NCI-H1092 (cell line): ENCODE results near the gene AP3S2.

ENCODE experiments used
- DNase-seq: peaks from one replicate; lab custom pipeline; 2025; lab: John Stamatoyannopoulos, UW

Gene AP3S2

DNA sequence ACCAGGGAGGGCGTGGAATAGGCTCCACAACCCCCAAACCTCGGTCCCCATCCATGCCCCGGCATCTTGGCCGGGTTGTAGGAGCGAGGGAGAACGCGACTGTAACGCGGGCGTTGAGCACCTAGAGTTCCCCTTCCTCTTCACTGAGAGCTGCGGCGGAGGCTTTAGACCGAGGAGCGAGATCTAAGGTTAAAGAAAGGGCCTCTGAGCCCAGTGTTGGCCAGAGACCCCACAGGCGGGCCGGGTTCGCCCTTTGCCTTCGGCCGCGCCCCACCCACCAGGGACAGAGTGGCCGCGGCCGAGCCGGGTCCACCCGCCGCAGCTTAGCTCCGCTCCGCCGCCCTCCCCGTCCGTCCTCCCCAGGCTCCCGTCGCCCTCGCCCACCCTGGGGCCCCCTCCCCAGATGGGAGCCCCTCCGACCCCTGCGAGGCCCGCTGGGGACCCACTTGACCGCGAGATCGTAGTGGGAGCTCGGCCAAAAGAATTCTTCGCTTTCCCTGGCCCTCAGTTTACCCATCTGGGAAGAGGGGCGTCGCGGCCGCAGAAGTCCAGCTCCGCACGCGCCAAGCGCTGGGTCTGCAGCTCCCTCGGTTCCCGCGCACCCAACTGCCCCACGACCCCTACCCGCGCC lies 79.6 kb downstream of the AP3S2 start:
- no peak for DNase-seq

- DNase-seq = no peak
Observed at GRCh38 chr15:89813381-89814111, 80.2 kb downstream of the AP3S2 start.

- DNase-seq = no peak
Observed at GRCh38 chr15:89812847-89813320, 80.9 kb downstream of the AP3S2 start.

GRCh38 chr15:89812011-89812846 lies 81.6 kb downstream of the AP3S2 start:
- no peak for DNase-seq

- no peak for DNase-seq
Observed at GRCh38 chr15:89810837-89811236, 83.0 kb downstream of the AP3S2 start.

GRCh38 chr15:89809787-89810148 lies 84.0 kb downstream of the AP3S2 start:
- no peak for DNase-seq

GRCh38 chr15:89809093-89809786 lies 84.6 kb downstream of the AP3S2 start:
- DNase-seq = no peak

- no peak for DNase-seq
Observed at GRCh38 chr15:89808160-89808870, 85.5 kb downstream of the AP3S2 start.

DNA sequence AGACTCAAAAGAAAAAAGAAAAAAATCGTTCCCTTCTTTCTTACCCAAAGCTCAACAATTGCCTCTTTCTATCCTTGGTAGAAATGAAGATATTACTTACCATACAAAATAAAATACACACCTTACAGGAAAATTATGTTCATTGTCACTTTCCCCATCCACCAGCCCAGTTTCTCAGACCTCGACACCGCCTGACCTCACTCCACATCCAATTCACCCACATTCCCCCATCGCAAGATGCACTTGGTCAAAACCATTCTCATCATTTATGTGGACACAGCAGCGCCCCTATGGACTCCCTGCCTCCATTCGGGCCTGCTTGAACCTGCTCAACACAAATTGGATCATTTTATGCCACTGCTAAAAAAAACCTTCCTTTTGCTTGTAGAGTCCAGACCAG lies 86.1 kb downstream of the AP3S2 start:
- DNase-seq = no peak

- DNase-seq = no peak
Observed at GRCh38 chr15:89806559-89807550, 86.9 kb downstream of the AP3S2 start.

GRCh38 chr15:89806210-89806558 lies 87.6 kb downstream of the AP3S2 start:
- DNase-seq = no peak

- no peak for DNase-seq
Observed at GRCh38 chr15:89805241-89806209, 88.3 kb downstream of the AP3S2 start.

GRCh38 chr15:89803941-89804800 lies 89.6 kb downstream of the AP3S2 start:
- no peak for DNase-seq

GRCh38 chr15:89802986-89803824 lies 90.6 kb downstream of the AP3S2 start:
- no peak for DNase-seq

DNA sequence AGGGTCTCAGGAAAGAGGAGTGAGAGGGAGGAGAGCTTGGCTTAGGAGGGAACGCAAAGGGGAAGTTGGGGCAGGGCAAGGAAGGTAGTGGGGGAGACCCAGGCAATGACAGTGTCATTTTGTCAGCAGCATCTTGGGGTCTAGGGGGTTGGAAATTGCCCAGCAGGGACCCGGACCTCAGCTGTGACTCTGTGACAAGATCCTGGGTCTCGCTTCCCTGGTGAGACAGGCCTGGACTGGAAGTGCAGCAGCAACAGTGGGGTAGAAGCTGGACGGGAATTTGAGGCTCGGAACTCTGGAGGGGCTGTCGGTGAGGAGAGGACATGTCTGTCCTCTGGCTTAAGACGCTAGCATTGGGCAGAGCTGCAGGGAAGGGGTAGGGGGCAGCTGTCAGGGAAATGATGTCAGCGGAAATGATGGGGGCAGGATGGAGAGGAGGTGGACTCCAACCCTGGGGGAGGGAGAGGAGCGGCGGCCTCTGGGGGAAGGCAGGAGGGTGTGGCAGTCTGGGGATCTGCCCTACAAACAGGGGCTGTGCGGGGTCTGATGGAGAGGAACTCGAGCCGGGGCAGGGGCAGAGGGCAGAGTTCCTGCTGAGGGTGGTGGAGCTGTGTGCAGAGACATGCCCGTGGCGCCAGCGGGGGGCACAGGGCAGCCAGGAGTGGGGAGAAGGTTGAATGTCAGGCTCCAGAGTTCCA lies 91.4 kb downstream of the AP3S2 start:
- no peak for DNase-seq

DNA sequence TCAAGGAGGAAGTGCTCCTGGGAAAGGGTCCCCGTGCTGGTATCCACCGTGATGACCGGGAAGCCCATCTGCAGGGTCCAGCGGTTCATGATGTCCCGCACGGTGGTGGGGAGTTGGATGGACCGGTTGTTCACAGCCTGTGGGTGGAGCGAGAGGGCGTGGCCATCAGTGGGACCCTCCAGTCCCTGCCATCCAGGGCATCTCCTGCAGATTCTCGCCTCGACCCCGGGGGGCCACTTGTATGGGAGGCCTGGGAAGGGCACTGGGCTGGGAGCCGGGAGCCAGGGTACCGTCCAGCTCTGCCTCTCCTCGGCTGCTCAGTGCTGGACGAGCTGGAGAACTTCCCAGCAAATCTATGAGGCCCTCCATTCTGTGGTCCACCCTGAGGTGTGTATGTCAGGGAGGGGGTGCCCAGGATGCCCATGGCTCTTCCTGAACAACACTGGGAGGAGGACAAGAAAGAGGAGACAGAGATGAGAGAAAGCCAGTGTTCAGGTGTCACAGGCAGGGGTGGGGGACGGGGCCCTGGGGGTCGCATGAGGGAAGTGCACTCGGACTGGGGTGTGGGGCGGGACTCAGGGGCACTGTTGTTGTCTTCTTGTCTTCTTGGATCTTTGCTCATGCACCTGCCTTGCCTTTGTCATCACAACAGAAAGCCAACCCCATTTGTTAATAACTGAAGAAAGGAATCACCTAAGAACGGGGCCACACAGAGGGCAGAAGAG lies 92.2 kb downstream of the AP3S2 start:
- DNase-seq = no peak
